Measurements from ENCODE around the gene PSMF1.
"Not testable (repeated sequence)": the region's sequence is repeated elsewhere in the genome, so short reads cannot be mapped to it uniquely, and the experiment has no call there.

The PSMF1 gene

GRCh38 chr20:1209447-1210387, 91.3 kb downstream of the PSMF1 start:
- H3K27ac ChIP-seq, result no peak overlapping the region
- no peak for DNase-seq (ENCODE audit: low read depth, low spot score)

- H3K27ac ChIP-seq, result no peak overlapping the region
- no peak for DNase-seq (ENCODE audit: low read depth, low spot score)
These were observed 92.1 kb downstream of the PSMF1 start for GRCh38 chr20:1210501-1210900.

- no peak overlapping the region for H3K27ac ChIP-seq
- DNase-seq (ENCODE audit: low read depth, low spot score), result no peak
These were observed 93.6 kb downstream of the PSMF1 start for GRCh38 chr20:1212023-1212422.

- DNase-seq (ENCODE audit: low read depth, low spot score), result peak; percentile 10
- H3K27ac ChIP-seq, result no peak overlapping the region
These were observed 94.4 kb downstream of the PSMF1 start for GRCh38 chr20:1212607-1213396.

GRCh38 chr20:1214838-1215261, 96.4 kb downstream of the PSMF1 start:
- no peak for DNase-seq (ENCODE audit: low read depth, low spot score)
- H3K27ac ChIP-seq, result no peak overlapping the region

GRCh38 chr20:1215386-1216170, 97.2 kb downstream of the PSMF1 start:
- H3K27ac ChIP-seq, result no peak overlapping the region
- DNase-seq (ENCODE audit: low read depth, low spot score), result no peak

GRCh38 chr20:1216527-1217427, 98.4 kb downstream of the PSMF1 start:
- not testable (repeated sequence) for DNase-seq (ENCODE audit: low read depth, low spot score); H3K27ac ChIP-seq
